HG03039 (cell line): ENCODE results near the gene PXN.
"Not testable (repeated sequence)": the region's sequence is repeated elsewhere in the genome, so short reads cannot be mapped to it uniquely, and the experiment has no call there.

Experiments used
- ATAC-seq: cut with Tn5 transposase; IDR thresholded peaks from one replicate; pipeline ENCODE4 v1.9.1; 2021; ENCODE audit warnings: mild to moderate bottlenecking, moderate library complexity; ENCODE audit not compliant: unreplicated experiment

PXN gene

GRCh38 chr12:120262852-120263747 lies 2.4 kb downstream of the PXN start:
- no peak for ATAC-seq

- no peak for ATAC-seq
These were observed 3.3 kb downstream of the PXN start for GRCh38 chr12:120261951-120262851.

DNA sequence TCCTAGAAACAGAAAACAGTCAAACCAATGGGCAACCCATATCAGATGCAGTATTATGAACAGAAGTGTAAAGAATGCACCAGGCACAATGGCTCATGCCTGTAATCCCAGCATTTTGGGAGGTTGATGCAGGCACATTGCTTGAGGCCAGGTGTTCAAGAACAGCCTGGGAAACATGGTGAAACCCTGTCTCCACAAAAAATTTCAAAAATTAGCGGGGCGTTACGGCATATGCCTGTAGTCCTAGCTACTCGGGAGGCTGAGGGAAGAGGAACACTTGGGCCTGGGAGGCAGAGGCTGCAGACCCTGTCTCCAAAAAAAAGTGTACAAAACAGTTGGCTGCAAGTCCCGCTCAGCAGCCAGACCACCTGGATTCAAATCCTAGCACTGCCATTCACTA lies 4.9 kb downstream of the PXN start:
- ATAC-seq: no peak

DNA sequence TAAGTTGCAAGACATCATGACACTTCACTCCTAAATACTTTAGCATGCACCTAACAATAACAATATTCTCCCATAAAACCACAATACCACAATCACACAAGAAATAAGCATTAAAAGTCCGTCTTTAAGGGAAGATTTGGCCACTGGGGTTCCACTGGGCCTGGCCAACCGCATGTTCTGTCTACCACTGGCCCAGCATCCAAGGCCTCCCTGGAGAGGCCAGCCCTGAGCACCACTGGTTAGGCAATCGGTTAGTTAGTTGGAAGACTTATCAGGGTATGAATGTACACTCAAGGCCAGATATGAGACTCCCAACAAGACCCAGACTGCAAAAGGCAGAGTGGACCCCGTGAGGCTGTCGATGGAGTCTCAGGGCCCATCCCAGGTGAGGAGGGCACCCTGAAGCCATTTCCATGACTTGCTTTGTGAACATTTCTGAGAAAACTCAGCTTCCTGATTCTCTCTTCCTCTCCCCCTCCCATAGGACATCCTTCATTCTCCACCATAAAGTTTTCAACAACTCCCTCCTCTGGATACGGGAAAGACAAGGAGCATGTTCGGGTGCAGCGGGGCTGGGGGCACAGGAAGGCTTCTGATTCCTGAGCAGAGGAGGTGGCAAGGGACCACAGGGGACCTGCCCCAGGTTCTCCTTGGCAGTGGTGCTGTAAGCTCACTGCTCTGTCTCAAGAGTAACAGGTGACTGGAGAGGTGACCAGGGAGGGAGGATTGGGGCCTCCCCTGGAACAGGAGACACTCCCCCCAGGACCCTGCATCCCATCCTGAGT lies 5.9 kb downstream of the PXN start:
- no peak for ATAC-seq

- no peak for ATAC-seq
These were observed 7.1 kb downstream of the PXN start for GRCh38 chr12:120258323-120258896.

GRCh38 chr12:120257041-120257821 lies 8.3 kb downstream of the PXN start:
- no peak for ATAC-seq

DNA sequence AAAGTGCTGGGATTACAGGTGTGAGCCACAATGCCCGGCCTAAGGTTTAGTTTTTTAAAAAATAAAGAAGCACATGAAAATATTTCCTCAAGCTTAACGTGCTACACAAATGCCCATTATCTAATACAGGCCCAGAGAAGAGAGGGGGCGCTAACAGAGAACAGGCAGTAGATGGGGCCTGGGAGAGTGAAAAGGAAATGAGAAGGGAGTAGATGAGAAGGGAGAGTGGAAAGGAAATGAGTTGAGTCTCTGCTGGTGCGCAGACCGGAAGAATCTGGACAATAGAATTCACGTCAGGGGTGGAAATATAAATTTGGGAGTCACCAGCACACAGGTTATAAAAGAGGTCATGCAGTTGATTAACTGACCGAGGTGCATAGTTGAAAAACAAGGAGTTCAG lies 10.7 kb downstream of the PXN start:
- no peak for ATAC-seq

- ATAC-seq: not testable (repeated sequence)
These were observed 12.2 kb downstream of the PXN start for GRCh38 chr12:120253313-120253712.

DNA sequence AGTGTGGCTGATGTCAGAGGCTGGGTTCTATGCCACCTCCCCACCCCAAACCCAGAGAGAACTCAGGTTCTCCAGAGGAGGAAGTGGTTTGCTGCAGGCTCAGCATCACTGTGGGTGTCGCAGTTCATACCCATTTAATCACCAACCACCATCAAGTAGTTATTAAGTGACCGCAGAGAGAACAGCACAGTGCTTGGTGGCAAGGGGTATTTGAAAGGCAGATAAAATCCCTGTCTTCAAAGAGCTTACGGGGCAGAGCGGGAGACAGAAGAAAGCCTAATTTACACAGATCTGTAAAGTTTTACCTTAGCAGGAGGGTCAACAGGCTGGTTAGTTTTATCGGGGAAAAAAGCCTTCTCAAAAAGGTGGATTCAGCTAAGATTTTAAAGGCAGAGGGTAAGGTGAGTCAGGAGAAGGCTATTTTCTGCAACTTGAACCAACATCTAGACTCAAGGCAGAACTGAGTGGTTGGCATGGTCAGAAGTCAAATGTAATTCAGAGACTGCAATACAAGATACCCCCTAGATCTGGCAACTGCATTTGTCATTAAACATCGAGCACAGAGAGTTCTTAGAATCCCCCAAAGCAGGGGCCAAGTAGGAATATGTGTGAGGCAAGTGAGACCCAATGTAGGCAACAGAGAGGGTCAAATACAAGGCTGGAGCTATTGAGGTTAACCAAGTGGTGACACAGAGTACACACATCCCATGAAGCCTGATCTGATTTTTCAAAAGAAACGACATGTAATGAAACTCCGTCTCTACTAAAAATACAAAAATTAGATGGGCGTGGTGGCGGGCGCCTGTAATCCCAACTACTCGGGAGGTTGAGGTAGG lies 13.2 kb downstream of the PXN start:
- no peak for ATAC-seq

- ATAC-seq: not testable (repeated sequence)
These were observed 14.0 kb downstream of the PXN start for GRCh38 chr12:120251364-120252070.

DNA sequence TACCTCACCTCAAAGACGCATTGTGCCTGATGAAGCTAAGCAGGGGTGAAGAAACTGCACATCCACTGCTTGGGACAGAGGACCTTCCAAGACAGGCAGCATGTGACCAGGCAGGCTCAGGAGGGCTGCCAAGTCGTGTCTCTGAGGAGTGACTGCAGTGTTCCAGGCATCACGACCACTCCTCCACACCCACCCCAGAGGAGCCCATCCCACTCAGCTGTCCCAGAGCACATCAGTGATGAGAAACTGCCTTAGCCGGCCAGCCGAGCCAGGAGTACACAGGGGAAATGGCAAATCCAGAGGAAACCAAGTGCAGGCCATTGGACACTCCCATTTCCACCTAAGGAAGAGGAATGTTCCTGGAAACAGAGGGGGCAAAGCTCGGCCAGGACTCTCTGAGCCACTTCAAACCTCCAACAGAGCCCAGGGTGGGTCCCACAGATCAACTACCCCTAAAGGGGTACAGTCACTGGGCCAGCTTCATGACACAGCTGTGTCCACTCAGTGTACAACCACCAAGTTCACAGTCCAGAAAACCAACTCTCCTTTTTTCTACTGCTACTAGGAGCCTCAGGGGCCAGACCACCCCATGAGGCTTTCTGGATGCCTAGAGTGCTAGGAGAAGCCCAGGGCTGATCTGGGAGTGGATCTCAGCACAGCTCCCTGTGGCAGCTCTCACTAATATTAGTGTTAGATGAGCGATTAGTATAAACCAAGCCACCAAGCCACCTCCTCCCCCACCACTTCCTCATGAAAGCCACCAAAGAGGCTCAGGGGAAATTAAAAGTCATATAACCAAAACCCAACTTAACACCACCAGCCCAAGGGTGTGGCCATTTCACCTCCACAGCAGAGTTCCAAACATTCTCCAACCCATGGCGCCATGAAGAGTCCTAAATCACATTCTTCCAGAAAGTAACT lies 15.4 kb downstream of the PXN start:
- ATAC-seq: no peak

GRCh38 chr12:120249266-120249874 lies 16.2 kb downstream of the PXN start:
- no peak for ATAC-seq

DNA sequence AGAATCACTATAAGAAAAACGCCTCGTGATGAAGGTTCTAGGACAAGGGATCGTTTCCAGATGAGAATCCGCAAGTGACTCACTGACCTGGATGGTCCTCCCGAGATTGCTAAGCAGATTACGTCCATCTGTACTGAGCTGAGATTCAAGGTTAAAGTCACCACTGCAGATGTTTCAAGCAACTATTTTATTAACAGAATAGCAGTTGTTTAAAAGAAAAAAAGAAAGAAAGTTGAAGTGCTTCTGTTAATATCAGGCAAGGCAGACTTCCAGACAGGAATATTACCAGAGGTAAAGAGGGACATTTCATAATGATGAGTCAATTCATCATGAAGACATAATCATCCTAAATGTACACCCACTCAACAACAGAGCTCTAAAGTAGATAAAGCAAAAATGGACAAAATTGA lies 17.9 kb downstream of the PXN start:
- no peak for ATAC-seq

DNA sequence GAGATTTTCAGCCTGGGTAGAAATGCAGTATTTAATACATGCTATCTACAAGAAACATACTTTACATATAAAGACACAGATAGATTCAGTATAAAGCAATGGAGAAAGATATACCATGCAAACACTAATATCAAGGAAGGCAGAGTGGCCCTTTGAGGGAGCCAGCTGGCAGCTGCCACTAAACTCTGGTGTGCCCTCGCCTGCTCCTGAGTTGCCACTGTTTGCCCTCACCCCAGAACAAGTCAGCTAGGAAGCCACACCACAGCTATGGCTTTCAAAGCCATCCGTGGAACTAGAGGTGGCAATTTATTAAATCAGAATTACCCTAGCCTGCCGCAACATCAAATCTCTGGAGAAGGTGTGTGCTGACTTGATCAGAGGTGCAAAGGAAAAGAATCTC lies 18.3 kb downstream of the PXN start:
- no peak for ATAC-seq

DNA sequence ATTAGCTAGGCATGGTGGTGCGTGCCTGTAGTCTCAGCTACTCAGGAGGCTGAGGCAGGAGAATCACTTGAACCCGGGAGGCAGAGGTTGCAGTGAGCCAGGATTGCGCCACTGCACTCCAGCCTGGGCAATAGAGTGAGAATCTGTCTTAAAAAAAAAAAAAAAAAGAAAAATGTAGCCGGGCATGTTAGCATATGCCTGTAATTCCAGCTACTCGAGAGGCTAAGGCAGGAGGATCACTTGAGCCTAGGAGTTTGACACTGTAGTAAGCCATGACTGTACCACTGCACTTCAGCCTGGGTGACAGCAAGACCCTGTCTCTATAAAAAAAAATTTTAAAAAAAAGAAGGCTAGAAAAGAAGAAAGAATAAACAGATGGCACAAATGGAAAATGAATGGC lies 18.8 kb downstream of the PXN start:
- not testable (repeated sequence) for ATAC-seq

- ATAC-seq: no peak
These were observed 22.4 kb downstream of the PXN start for GRCh38 chr12:120242971-120243699.
